GM04504 (cell line): ENCODE data around the gene FAM120AOS.

Experiments used
- DNase-seq: peaks from one replicate; pipeline ENCODE4 v3.0.0-alpha.2; 2012; ENCODE audit warnings: low read depth

The FAM120AOS gene

GRCh38 chr9:93437996-93438395, 15.4 kb downstream of the FAM120AOS start:
- DNase-seq, result no peak

GRCh38 chr9:93436655-93437407, 16.6 kb downstream of the FAM120AOS start:
- DNase-seq, result no peak

- no peak for DNase-seq
Observed at GRCh38 chr9:93436218-93436617, 17.2 kb downstream of the FAM120AOS start.

GRCh38 chr9:93435386-93435785, 18.0 kb downstream of the FAM120AOS start:
- DNase-seq, result no peak

GRCh38 chr9:93434056-93434455, 19.3 kb downstream of the FAM120AOS start:
- no peak for DNase-seq

GRCh38 chr9:93432964-93433363, 20.4 kb downstream of the FAM120AOS start:
- no peak for DNase-seq

GRCh38 chr9:93431539-93432105, 21.8 kb downstream of the FAM120AOS start:
- no peak for DNase-seq

GRCh38 chr9:93427655-93428379, 25.6 kb downstream of the FAM120AOS start:
- DNase-seq, result no peak

GRCh38 chr9:93422977-93423616, 30.3 kb downstream of the FAM120AOS start:
- DNase-seq, result no peak

- DNase-seq, result no peak
Observed at GRCh38 chr9:93419023-93419422, 34.4 kb downstream of the FAM120AOS start.

- DNase-seq, result no peak
Observed at GRCh38 chr9:93417538-93417937, 35.8 kb downstream of the FAM120AOS start.

- DNase-seq, result no peak
Observed at GRCh38 chr9:93416530-93417235, 36.7 kb downstream of the FAM120AOS start.

GRCh38 chr9:93415176-93415690, 38.1 kb downstream of the FAM120AOS start:
- DNase-seq, result no peak

- DNase-seq, result no peak
Observed at GRCh38 chr9:93413530-93413929, 39.9 kb downstream of the FAM120AOS start.

GRCh38 chr9:93406371-93406770, 47.0 kb downstream of the FAM120AOS start:
- no peak for DNase-seq

GRCh38 chr9:93398471-93398870, 54.9 kb downstream of the FAM120AOS start:
- no peak for DNase-seq

- DNase-seq, result peak; percentile 10
Observed at GRCh38 chr9:93397661-93398373, 55.6 kb downstream of the FAM120AOS start.
